ENCODE data around the gene PTGES3.
"Not testable (repeated sequence)": the region's sequence is repeated elsewhere in the genome, so short reads cannot be mapped to it uniquely, and the experiment has no call there.

The PTGES3 gene

DNA sequence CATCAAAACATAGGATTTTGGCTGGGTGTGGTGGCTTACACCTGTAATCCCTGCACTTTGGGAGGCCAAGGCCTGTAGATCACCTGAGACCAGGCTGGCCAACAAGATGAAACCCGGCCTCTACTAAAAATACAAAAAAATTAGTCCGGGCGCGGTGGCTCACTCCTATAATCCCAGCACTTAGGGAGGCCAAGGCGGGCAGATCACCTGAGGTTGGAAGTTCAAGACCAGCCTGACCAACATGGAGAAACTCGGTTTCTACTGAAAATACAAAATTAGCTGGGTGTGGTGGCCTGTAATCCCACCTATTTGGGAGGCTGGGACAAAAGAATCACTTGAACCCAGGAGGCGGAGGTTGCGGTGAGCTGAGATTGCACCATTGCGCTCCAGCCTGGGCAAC lies 40.1 kb downstream of the PTGES3 start:
- not testable (repeated sequence) for DNase-seq

DNA sequence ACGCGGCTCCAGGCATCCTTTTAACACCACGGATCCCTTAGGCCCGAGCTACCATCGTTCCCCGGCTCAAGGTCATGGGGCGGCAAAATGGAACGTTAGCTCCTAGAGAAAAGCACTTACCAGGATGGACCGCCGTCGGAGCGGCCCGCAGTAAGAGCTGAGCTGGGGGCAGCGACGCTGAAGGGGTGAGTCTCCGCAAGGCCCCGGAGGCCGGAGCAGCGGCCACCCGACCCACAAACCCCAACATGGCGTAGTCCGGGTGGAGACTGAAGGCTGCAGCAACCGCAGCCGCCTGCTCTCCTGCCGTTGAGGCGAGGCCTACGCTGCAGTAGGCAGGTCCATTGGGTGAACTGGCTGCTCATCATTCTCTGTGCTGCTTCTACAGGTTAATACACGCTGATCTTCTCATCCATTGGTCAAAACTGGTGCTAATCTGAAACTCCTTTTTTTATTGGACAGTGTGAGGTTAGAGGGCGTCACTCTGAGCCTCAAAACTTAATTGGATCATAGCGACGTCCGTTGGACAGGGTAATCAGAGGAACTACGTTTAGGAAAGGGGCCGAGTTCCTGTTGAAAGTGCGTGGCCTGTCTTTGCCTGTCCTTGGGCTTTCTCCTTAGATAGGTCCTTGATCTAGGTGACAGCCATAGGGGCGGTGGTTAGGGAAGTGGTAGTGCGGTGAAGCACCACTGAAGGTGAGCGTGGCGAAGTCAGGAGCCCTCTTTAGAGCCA lies 42.2 kb downstream of the PTGES3 start, which contains the start of gene ATP5F1B:
ATP5F1B (minus strand) TSS at position 268 of the 730 bp plus-strand sequence; CDS start at position 247, 21 bp downstream.
- DNase-seq = peak; percentile 99

DNA sequence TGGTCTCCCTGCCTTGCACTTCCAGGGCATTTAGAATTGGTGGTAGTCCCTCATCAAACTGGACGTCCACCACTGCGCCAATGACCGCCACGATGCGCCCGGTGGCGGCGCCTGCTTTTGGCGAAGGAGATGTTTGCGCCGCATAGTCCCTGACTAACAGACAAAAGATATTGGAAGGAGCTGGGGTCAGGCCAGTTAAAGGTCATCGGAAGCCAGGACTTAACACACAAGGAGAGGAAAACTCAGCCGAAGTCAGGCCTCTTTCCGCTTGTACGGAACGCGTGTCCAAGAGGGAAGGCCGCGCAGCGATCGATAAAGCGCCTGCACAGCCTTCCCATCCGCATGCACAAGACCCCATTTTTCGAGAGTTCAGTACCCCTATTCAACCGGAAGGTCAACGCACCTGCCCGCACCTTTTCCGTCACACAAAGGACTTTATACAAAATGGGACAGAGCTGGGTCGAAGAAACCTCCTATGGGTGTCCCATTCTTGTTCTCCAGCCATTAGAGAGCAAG lies 42.8 kb downstream of the PTGES3 start:
- DNase-seq = no peak

DNA sequence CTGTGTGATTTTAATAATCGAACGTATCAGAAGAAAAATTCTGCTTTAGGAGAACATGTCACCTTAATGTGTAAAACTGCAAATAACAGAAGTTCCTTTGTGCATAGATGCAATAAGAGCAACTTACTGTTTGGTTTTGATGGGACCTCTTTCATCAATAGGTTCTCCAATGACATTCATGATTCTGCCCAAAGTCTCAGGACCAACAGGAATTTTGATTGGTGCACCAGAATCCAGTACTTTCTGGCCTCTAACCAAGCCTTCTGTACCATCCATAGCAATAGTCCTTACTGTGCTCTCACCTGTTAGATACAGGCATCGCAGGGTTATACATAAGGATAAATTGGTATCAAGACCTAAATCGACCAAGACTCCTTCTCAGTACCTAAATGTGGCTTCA lies 43.4 kb downstream of the PTGES3 start:
- no peak for DNase-seq

DNA sequence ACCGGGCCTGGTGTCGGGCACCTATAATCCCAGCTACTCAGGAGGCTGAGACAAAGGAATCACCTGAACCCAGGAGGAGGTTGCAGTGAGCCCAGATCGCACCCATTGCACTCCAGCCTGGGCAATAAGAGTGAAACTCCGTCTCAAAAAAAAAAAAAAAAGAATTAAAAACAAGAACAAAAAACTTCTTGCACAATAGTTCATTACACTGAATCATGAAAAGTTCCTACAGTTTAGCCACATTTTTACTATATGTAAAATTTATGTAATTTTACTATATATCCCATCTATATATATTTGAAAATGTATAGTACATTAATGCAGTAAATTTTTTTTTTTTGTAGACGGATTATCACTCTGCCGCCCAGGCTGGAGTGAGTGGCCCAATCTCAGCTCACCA lies 46.9 kb downstream of the PTGES3 start:
- no peak for DNase-seq

DNA sequence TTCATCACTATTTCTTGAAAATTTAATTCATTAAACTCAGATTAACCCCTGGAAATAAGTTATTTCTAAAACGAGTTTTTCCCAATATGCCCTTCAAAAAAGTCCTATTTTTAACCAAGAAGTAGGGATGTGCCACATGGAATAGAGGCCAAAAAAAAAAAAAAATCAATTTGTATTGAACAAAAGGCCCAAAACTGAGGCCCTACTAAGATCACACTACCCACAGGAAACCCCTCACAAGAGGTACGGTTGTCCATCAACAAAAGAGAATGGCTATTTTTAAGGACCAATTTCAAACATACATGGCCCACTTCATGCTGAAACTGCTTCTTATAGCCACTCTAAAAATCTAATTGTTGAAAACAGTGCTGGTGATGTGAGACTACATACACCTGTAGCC lies 50.5 kb downstream of the PTGES3 start:
- DNase-seq = no peak

DNA sequence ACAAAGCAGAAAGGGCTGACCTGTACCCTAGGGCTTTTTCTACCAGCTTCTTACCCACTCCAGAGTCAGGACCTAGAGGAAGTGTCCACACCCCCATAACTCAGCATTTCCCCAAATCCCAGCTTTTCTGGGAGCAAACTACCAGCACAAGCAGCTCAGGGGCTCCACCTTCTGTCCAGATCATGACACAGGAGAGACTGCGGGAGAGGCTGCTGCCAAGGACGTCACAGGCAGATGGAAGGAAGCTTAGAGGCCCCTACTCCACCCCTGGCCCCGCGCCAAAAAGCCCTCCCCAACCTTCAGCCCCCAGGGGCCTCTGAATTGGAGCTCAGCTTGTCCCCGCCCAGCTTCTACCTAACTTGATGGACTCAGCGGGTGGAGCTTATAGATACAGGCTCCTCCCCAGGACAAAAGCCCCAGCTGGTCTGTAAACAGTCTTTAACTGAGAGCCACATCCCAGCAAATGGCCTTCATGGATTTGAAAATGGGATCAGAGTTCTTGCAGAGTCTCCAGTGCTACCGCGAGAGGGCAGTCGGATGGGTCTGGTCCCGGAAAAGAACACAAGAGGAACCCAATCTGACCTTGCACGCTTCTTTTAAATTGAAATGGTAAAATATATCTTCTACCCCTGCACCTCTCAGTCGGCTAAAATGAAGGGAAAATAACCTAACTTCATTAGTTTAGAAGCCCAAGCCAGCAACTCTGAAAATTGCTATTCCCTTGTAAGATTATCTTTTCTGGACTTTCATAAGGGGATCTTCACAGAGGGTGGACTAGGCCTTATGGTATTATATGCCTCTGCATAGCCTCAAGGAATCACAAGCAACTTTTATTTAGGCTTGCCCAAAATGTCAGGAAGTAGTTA lies 51.2 kb downstream of the PTGES3 start:
- peak; percentile 100 for DNase-seq

DNA sequence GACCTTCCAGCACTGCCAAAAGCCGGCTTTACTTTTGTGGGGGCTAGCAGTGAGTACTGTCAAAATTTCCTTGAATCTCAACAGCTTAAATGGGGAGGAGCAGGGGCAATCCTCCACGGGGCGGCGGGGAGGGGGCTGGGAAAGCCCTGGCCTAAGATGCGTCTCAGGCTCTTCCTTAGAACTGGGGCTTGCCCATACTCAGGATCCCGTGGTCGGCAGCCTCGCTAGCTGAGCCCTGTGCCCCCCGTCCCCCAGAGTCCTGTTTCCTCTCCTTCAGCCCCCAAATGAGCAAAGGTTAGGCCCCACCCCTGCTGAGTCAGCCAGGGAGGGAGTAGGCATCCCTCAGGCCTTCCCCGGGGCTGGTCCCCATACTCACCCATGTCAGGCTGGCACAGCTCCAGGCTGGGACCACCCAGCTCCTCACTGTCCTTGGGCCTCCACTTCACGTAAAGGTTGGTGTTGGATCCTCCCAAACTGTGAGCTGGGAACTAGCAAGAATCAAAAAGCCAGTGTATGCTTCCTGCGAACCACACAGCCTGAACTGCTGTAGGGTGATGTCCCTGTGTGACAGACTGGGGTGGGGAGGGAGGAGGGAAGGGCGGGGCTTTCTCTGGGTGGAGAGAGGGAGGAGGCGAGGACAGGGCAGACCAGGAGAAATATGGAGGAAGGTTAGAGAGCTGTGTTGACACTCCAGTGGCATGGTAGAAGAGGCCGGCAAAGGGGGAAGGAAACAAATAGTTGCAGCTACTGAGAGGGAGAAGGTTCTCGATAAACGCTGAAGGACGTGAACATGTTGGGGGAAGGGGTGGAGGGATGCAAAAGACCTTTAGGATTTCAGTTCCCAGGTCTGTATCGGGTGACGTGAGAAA lies 52.0 kb downstream of the PTGES3 start:
- DNase-seq = peak; percentile 88

DNA sequence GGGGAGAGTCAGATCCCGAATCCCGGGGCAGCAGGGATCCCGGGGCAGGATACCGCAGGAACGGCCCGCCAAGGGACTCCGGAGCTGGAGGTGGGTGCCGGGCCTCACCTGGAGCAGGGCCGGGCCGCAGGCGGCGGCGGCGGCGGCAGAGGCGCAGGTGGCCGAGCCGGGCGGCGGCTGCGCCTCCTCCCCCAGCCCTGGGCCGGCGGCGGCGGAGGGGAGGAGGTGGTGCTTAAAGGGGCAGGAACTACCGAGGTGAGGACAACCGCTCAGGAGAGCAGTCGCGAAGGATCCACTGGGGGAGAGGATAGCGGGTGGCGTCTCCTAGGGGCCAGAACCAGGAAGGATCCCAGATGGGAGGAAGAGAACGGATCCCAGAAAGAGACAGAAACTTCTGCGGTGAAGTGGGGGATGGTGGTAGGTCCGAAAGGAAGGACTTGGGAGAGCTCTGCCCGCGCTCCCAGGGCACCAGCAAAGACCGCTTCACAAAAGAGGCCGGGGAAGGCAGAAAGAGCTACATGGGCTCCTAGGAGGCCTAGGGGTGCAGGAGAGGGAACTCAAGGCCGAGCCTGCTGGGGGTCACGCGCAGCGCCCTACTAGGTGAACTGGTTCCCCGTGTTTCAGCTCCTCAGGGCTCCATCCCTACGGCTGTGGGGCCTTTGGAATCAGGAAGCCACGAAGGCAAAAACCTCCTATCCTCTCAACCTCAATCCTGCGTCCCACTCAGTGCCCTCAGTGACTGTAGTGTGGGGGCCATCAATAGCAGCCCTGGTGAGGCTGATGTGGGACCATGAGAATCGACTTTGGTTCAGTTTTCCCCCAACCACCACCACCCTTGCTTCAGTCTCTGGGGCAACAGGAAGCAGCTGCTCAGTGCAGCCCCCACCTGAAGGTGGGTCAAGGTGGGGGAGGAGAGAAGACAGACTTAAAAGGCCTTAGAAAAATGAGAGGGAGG lies 53.0 kb downstream of the PTGES3 start:
- peak; percentile 82 for DNase-seq

DNA sequence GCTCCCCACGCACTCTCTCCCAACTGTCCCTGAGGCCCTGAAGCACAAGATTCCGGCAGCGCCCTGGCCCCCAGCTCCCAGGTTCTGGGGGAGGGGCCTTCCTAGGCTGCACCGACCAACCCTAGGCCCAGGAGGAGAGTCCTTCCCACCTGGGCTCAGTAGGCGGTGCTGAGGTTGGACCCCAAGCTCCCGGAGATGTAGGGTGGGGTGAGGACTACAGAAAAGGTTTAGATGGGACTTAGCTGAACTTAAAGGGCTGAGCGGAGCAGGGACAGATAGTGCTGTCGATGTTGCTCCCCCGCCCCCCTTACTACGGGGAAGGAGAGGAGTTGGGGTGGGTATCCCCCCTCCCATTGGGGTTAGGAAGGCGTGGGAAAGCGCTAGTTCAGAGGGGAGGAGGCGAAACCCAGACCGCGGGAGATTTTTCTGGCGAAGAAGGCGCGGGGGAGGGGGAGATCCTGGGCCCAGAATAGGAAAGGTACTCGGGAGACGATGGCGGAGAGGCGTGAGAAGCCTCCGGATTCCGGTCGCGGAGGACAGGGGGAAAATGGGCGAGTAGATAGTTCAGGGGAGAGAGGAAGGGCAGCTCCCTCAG lies 53.7 kb downstream of the PTGES3 start:
- DNase-seq = peak; percentile 73

DNA sequence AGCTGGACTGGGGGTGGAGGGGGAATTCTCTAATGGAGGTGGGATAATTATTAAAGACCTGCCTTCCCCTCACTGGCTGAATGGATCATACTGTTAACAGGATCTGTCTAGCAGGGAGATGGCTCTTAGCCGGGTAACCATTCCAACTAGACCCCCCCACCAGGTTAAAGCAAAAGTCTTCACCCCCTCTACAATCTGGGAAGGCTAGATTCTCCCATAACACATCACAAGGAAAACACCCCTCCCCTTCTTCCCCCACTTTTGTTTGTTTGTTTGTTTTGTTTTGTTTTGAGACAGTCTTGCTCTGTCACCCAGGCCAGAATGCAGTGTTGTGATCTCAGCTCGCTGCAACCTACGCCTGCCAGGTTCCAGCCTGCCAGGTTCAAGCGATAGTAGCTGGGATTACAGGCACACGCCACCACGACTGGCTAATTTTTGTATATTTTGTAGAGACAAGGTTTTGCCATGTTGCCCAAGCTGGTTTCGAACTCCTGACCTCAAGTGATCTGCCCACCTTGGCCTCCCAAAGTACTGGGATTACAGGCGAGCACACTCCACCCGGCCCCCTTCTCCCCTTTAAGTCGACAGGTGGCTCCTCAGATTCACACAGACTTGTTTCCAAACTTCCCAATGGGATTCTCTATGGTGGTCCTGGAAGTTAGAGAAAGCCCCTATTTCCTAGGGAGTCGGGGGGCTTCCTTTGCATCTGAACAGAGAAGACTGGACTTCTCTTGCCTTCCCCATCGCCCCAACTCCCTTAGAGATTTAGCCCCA lies 54.4 kb downstream of the PTGES3 start:
- DNase-seq = no peak

DNA sequence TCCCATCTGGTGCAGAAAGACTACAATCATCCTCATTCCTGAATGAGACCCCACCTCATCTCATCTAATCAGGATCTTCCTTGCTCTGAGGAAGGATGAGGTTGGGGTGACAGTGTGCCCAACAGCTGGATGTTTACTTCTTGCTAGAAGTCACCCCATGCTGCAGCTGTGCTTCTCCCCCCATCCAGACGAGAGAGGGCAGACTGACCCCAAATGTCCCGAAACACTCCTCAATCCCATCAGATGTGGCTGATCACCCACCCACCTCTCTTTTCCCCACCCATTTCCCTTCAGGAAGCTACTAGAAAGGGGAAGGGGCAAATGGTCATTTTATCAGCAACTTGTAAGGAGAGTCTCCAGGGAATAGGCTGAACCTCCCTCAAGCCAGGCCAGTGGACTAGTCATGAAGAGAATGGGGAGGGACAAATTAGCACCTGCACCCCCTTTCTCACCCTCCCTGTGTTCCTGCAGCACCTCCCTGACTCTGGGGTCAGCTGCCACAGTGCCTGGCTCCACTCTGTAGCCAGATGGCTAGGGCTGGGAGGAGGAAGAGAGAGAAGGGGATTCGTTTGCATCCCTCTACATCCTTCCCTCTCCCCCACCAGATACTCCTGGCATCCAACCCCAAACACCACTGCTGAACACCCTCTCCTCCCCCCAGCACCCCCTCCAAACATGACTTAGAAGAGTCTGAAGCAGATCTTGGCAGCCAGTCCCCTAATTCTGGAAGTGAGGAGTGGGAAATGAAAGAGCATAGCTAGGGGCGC lies 55.2 kb downstream of the PTGES3 start:
- DNase-seq = no peak

DNA sequence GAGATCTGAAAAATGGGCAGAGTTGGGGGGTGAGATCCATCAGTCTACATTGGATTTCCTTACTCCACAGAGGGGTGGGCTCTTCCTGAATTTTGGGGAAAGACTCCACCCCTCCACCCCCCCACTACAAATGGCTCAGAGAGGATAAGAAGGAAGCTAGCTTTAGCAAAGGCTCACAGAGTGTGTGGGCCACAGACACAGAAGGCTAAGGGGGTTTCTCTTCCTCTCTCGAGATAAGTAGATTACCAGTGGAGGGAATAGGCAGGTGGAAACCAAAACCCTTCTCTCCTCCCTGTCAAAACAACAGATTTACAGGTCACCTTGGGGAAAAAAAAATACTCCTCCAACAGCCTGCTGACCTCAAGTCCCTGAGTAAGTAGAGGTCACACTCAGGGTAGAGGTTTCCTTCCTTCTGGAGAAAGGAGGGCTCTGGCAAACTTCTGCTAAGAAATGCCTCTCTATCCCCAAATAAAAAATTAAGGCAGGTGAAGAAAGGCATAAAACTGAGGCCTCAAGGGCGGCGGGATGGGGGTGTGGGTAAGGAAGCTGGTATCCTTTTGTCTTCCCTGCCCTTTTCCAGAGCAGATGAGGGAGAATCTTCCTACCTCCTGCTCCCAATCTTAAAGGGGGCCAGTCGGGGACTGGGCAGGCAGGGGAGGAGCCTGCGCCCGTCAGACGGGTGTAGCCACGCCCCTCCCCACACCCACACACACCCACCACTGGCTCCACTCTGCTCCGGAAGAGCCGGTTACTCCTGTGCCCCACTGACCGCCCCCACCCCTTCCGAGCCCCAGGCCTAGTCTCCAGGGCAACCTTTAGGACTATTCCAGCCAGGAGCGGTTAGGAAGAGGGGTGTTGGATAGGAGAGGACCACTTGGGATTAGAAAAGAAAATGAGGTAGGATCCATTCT lies 56.0 kb downstream of the PTGES3 start:
- DNase-seq = peak; percentile 53

DNA sequence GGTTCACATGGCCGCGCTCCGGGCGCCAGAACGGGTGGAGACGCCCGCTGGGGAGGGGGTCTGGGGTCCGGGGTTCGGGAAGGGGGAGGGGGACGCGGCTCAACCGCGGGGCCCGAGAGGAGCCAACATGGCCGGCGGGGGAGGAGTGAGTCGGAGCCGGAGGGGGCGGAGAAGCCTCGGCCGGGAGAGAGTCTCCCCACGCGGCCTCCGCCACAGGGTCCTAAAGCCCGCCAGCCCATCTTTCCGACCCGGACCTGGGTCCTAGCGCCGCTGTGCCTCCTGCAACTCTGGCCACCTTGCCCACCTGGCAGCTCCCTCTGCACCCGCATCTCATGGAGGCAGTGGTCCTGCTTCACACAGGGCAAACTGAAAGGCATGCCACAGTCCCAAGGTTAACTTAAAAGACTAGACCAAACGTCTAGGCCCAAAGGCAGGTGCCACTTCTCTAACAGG lies 57.9 kb downstream of the PTGES3 start, which contains the start of gene BAZ2A:
BAZ2A (minus strand) TSS at position 147 of the 453 bp plus-strand sequence. CDS start 12,796 bp downstream, outside the sequence.
- peak; percentile 85 for DNase-seq

DNA sequence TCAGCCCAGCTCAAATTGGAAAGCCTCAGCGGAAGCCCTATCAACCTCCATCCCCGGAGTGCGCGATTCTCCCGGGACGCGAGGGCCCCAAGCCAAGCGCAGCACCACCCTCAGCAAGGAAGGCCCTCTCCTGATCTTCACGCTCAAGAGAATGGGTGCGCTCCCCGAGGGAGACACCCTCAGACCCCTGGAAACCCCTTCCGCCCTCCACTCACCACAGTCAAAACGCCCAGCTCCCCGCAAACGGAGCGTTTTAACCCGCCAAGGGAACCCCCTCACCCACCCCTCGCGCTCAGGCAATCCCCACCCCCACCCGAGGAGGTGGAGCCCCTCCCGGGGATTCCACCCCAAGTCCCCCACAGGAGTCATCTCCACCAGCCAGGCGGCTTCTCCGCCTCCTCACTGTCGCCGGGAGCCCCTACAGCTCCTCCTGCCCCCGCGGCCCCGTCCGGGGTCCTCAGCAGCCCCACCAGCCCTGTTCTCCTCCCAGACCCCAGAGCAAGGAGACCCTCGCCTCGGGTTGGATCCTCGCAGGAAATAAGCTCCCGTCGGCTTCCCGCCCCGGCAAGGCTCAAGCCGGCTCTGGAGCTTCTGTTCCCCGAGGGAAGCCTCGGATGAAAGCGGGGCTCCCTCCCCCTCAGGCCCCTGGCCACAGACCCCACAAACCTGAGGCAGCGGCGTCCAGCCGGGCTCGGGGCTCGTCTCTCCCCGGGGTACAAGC lies 58.5 kb downstream of the PTGES3 start:
- no peak for DNase-seq

DNA sequence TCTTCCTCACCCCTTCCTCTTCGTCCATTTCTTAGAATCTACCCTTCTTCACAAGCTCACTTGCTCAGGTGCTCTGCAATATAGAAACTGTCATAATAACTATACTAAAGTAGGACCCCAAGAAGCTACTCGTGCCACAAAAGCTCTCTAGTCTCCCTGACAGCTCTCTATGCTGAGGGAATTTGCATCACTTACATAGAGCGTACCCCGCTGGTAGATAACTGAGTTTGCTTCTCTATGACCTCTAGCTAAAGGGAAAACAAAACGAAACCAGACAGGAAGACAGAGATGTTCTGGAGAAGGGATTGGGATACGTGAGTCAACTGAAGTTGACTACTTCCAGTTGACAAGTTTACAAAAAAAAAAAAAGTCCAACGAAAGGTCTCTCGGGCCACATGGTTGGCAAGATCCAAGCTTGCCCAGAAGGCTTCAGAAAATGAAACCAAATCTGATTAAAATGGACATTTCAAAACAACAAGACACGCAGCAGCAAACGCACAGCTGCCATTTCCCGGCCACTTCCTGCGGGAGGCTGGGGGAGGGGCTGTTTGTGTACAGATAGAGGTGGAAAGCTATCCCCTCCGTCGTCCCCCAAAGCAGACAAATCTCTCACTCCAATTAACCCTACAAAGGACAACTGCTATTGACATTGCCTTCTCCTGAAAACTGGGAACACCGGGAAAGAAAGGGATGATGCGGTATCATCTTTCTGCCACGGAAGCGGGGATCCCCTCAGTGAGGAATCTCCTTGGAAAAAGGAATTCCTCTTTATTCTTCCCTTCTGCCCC lies 59.2 kb downstream of the PTGES3 start:
- DNase-seq = peak; percentile 28

DNA sequence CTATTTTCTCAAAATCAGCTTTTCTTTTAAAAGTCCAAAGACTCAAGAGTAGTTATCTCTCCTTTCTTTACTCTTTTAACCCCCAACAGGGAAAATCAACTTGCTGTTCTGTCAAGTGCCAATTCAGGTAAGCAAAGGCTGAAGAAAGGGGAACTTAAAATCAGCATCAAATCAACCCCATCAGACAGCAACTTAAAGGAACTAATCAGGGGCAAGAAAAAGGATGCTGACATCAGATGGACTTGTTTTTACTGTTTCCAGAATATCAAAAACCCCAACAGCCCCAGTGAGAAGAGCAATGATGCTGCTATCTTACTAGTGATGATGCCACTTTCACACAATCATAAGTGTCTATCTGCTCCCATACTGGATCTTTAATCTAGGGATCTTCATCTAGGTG lies 61.4 kb downstream of the PTGES3 start:
- no peak for DNase-seq
